ENCODE measurements around the gene LRRK1.

The LRRK1 gene

DNA sequence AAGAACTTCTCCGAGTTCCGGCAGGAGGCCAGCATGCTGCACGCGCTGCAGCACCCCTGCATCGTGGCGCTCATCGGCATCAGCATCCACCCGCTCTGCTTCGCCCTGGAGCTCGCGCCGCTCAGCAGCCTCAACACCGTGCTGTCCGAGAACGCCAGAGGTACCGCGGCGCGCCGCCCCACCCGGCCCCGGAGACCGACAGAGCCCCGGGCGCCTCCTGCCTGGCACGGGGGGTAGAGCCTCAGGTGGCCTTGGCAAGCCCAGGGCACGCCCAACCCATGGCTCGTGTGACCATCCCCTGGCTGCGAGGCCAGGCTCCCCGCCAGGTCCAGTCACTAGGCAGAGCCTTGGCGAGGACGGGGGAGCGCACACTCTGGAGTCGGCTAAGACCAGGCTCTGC, 134.1 kb downstream of the LRRK1 start:
- no peak overlapping the region for H3K4me3 ChIP-seq (ENCODE audit: low read depth in 1 of 2, low read length in 2 of 2)
- no peak overlapping the region for H3K27ac ChIP-seq (ENCODE audit: low read length)
- no peak overlapping the region for H3K4me2 ChIP-seq (ENCODE audit: insufficient read depth, low read length)
- no peaks in the 10 kb centered on the region for H3K9me3 ChIP-seq (ENCODE audit: insufficient read depth, low read length, severe bottlenecking)
- H4K20me1 ChIP-seq (ENCODE audit: insufficient read depth, low read length), result no peaks in the 10 kb centered on the region; the same call in 1 of the 2 replicates
- no peak for DNase-seq
- TF ChIP-seq EZH2 (IDR thresholded peaks at IDR 0.05; ENCODE audit: borderline replicate concordance, low read depth, low read length, severe bottlenecking), result no peak
- TF ChIP-seq, protein P1, sequence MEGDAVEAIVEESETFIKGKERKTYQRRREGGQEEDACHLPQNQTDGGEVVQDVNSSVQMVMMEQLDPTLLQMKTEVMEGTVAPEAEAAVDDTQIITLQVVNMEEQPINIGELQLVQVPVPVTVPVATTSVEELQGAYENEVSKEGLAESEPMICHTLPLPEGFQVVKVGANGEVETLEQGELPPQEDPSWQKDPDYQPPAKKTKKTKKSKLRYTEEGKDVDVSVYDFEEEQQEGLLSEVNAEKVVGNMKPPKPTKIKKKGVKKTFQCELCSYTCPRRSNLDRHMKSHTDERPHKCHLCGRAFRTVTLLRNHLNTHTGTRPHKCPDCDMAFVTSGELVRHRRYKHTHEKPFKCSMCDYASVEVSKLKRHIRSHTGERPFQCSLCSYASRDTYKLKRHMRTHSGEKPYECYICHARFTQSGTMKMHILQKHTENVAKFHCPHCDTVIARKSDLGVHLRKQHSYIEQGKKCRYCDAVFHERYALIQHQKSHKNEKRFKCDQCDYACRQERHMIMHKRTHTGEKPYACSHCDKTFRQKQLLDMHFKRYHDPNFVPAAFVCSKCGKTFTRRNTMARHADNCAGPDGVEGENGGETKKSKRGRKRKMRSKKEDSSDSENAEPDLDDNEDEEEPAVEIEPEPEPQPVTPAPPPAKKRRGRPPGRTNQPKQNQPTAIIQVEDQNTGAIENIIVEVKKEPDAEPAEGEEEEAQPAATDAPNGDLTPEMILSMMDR (IDR thresholded peaks at IDR 0.05; ENCODE audit: borderline replicate concordance, extremely low read depth, low read length, poor library complexity, severe bottlenecking), result no peak
- ATAC-seq (ENCODE audit: insufficient read depth, low read depth), result no peak
- H3K27me3 ChIP-seq (ENCODE audit: insufficient read depth, low read length, poor library complexity), result no peaks in the 10 kb centered on the region
- no peaks in the 10 kb centered on the region for H3K79me2 ChIP-seq (ENCODE audit: insufficient read depth, low read length)
- H3K4me1 ChIP-seq (ENCODE audit: insufficient read depth, low read length), result no peaks in the 10 kb centered on the region
- no peaks in the 10 kb centered on the region for H3K36me3 ChIP-seq (ENCODE audit: insufficient read depth, low read length)
- no peak overlapping the region for H2AFZ ChIP-seq (ENCODE audit: low read depth, low read length)
- no peak overlapping the region for H3K9ac ChIP-seq (ENCODE audit: low read depth, low read length)

DNA sequence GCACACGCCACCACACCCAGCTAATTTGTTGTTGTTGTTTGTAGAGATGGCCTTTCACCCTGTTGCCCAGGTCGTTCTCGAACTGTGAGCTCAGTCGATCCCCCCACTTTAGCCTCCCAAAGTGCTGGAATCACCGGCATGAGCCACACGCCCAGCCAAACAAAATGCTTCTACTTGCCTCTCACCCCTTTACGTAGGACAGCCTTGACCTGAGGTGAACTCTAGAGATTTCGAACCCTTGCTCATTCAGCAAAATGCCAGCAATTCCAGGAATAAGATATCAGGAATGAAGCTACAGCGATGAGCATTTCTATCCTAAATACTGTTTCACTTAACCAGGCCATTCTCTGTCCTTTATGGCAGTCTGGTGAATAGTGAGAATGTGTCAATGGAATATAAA, 135.0 kb downstream of the LRRK1 start:
- DNase-seq, result no peak

GRCh38 chr15:101054991-101055390, 135.8 kb downstream of the LRRK1 start:
- ATAC-seq (ENCODE audit: insufficient read depth, low read depth) (no peak), DNase-seq (no peak)
- H2AFZ ChIP-seq (ENCODE audit: low read depth, low read length), result no peak overlapping the region
- H3K79me2 ChIP-seq (ENCODE audit: insufficient read depth, low read length), result no peaks in the 10 kb centered on the region
- no peak for TF ChIP-seq EZH2 (IDR thresholded peaks at IDR 0.05; ENCODE audit: borderline replicate concordance, low read depth, low read length, severe bottlenecking)
- TF ChIP-seq, protein P1 (IDR thresholded peaks at IDR 0.05; ENCODE audit: borderline replicate concordance, extremely low read depth, low read length, poor library complexity, severe bottlenecking), result no peak
- no peak overlapping the region for H3K9ac ChIP-seq (ENCODE audit: low read depth, low read length)
- H3K27ac ChIP-seq (ENCODE audit: low read length), result no peak overlapping the region
- H3K4me1 ChIP-seq (ENCODE audit: insufficient read depth, low read length), result no peaks in the 10 kb centered on the region
- H3K36me3 ChIP-seq (ENCODE audit: insufficient read depth, low read length), result no peaks in the 10 kb centered on the region
- no peak overlapping the region for H3K4me2 ChIP-seq (ENCODE audit: insufficient read depth, low read length)
- H3K9me3 ChIP-seq (ENCODE audit: insufficient read depth, low read length, severe bottlenecking), result no peaks in the 10 kb centered on the region
- no peaks in the 10 kb centered on the region; the same call in 1 of the 2 replicates for H4K20me1 ChIP-seq (ENCODE audit: insufficient read depth, low read length)
- H3K27me3 ChIP-seq (ENCODE audit: insufficient read depth, low read length, poor library complexity), result no peaks in the 10 kb centered on the region
- no peak overlapping the region for H3K4me3 ChIP-seq (ENCODE audit: low read depth in 1 of 2, low read length in 2 of 2)

More for the DNA sequence above, 135.0 kb downstream of the LRRK1 start:
- Histone ChIP-seq H4K20me1 (ENCODE audit: insufficient read depth, low read length) (no peaks in the 10 kb centered on the region; the same call in 1 of the 2 replicates), H3K79me2 (ENCODE audit: insufficient read depth, low read length) (no peaks in the 10 kb centered on the region), H2AFZ (ENCODE audit: low read depth, low read length) (no peak overlapping the region), H3K9me3 (ENCODE audit: insufficient read depth, low read length, severe bottlenecking) (no peaks in the 10 kb centered on the region), H3K27ac (ENCODE audit: low read length) (no peak overlapping the region), H3K36me3 (ENCODE audit: insufficient read depth, low read length) (no peaks in the 10 kb centered on the region), H3K9ac (ENCODE audit: low read depth, low read length) (no peak overlapping the region), H3K4me1 (ENCODE audit: insufficient read depth, low read length) (no peaks in the 10 kb centered on the region), H3K4me2 (ENCODE audit: insufficient read depth, low read length) (no peak overlapping the region), H3K4me3 (ENCODE audit: low read depth in 1 of 2, low read length in 2 of 2) (no peak overlapping the region), H3K27me3 (ENCODE audit: insufficient read depth, low read length, poor library complexity) (no peaks in the 10 kb centered on the region)
- TF ChIP-seq EZH2 (IDR thresholded peaks at IDR 0.05; ENCODE audit: borderline replicate concordance, low read depth, low read length, severe bottlenecking), result no peak
- TF ChIP-seq, protein P1 (IDR thresholded peaks at IDR 0.05; ENCODE audit: borderline replicate concordance, extremely low read depth, low read length, poor library complexity, severe bottlenecking), result no peak
- no peak for ATAC-seq (ENCODE audit: insufficient read depth, low read depth)

GRCh38 chr15:101055411-101055810, 136.3 kb downstream of the LRRK1 start:
- Histone ChIP-seq H4K20me1 (ENCODE audit: insufficient read depth, low read length) (no peaks in the 10 kb centered on the region; the same call in 1 of the 2 replicates), H3K4me2 (ENCODE audit: insufficient read depth, low read length) (no peak overlapping the region), H3K4me1 (ENCODE audit: insufficient read depth, low read length) (no peaks in the 10 kb centered on the region), H3K36me3 (ENCODE audit: insufficient read depth, low read length) (no peaks in the 10 kb centered on the region), H3K4me3 (ENCODE audit: low read depth in 1 of 2, low read length in 2 of 2) (no peak overlapping the region), H3K9me3 (ENCODE audit: insufficient read depth, low read length, severe bottlenecking) (no peaks in the 10 kb centered on the region), H3K9ac (ENCODE audit: low read depth, low read length) (no peak overlapping the region), H3K27me3 (ENCODE audit: insufficient read depth, low read length, poor library complexity) (no peaks in the 10 kb centered on the region), H3K79me2 (ENCODE audit: insufficient read depth, low read length) (no peaks in the 10 kb centered on the region), H2AFZ (ENCODE audit: low read depth, low read length) (no peak overlapping the region), H3K27ac (ENCODE audit: low read length) (no peak overlapping the region)
- no peak for TF ChIP-seq EZH2 (IDR thresholded peaks at IDR 0.05; ENCODE audit: borderline replicate concordance, low read depth, low read length, severe bottlenecking)
- TF ChIP-seq, protein P1 (IDR thresholded peaks at IDR 0.05; ENCODE audit: borderline replicate concordance, extremely low read depth, low read length, poor library complexity, severe bottlenecking), result no peak
- no peak for ATAC-seq (ENCODE audit: insufficient read depth, low read depth)
- no peak for DNase-seq
